Tibial nerve (tissue), 3 donors: ENCODE data around the gene MORN1.

Experiments
- CTCF ChIP-seq, 5 experiments: fragments of 200-600 bp in 3 of 5; fragments of 450-650 bp in 2 of 5; sonication (generic) in 3 of 5; IDR thresholded peaks; one replicate each; pipeline ENCODE4 v1.5.1; 2016 to 2019; ENCODE audit warnings: antibody characterized with exemption in 5 of 5, mild to moderate bottlenecking in 3 of 5, moderate library complexity in 2 of 5
- POLR2A ChIP-seq, 2 donors: fragments of 450-650 bp; IDR thresholded peaks; one replicate each; pipeline ENCODE4 v1.6.1; 2017; ENCODE audit warnings: antibody characterized with exemption in 2 of 2, mild to moderate bottlenecking in 2 of 2, moderate library complexity in 2 of 2

- peak in 1 of 5 experiments; percentile 11 for TF ChIP-seq CTCF (IDR thresholded peaks at IDR 0.05)
- TF ChIP-seq POLR2A (IDR thresholded peaks at IDR 0.05): no peak
Measured at GRCh38 chr1:2322065-2322571, 69.2 kb downstream of the MORN1 start.
